Cardiac fibroblast (primary cell): ENCODE measurements around the gene PCDHA1.
"Not testable (repeated sequence)": the region's sequence is repeated elsewhere in the genome, so short reads cannot be mapped to it uniquely, and the experiment has no call there.

Source experiments
- DNase-seq, 2 donors: peaks; one replicate each; pipeline versions ENCODE4 v3.0.0 to v3.0.0-alpha.2; 2010; ENCODE audit warnings: low read depth in 2 of 2
- H3K4me3 ChIP-seq, 2 donors: replicated peaks in 1 of 2; 1 replicate in 1 of 2; 2 replicates in 1 of 2; pipeline ENCODE4 v1.5.1; 2011; ENCODE audit warnings: low read depth in 2 of 2, low read length in 2 of 2, mild to moderate bottlenecking in 2 of 2, moderate library complexity in 1 of 2
- CTCF ChIP-seq: IDR thresholded peaks from one replicate; pipeline ENCODE4 v1.5.1; 2011; ENCODE audit warnings: low read depth, mild to moderate bottlenecking, low read length, inconsistent platforms

PCDHA1 gene

GRCh38 chr5:140780512-140780911 is 5.4 kb upstream of the PCDHA1 start:
- no peak for TF ChIP-seq CTCF
- no peak for DNase-seq
- no peak overlapping the region for H3K4me3 ChIP-seq

GRCh38 chr5:140787422-140787821 is 1.5 kb downstream of the PCDHA1 start:
- not testable (repeated sequence) for H3K4me3 ChIP-seq, DNase-seq

GRCh38 chr5:140787849-140788504 is 2.0 kb downstream of the PCDHA1 start:
- DNase-seq, H3K4me3 ChIP-seq: not testable (repeated sequence)

GRCh38 chr5:140791089-140791488 is 5.1 kb downstream of the PCDHA1 start:
- no peak for DNase-seq
- H3K4me3 ChIP-seq: no peak overlapping the region
- TF ChIP-seq CTCF: no peak

- H3K4me3 ChIP-seq: no peak within 1 kb of the TSS
- no peak for DNase-seq
- TF ChIP-seq CTCF: no peak
Measured at GRCh38 chr5:140794595-140795258, 8.8 kb downstream of the PCDHA1 start, which contains the start of gene PCDHA2. PCDHA2 (plus strand) TSS chr5:140794852.

GRCh38 chr5:140795259-140795641 is 9.3 kb downstream of the PCDHA1 start:
- H3K4me3 ChIP-seq: no peak overlapping the region

GRCh38 chr5:140796072-140796717 is 10.3 kb downstream of the PCDHA1 start:
- DNase-seq, H3K4me3 ChIP-seq: not testable (repeated sequence)

More at GRCh38 chr5:140795259-140795641, 9.3 kb downstream of the PCDHA1 start:
- peak in 1 of 2 donors; percentile 5 for DNase-seq
- TF ChIP-seq CTCF: peak; percentile 12

- no peak overlapping the region for H3K4me3 ChIP-seq
- no peak for DNase-seq
Measured at GRCh38 chr5:140796718-140797095, 10.8 kb downstream of the PCDHA1 start.

More at GRCh38 chr5:140796718-140797095, 10.8 kb downstream of the PCDHA1 start:
- no peak for TF ChIP-seq CTCF
